Stomach (tissue), 4 donors: ENCODE results near the gene CES1.
"Not testable (repeated sequence)": the region's sequence is repeated elsewhere in the genome, so short reads cannot be mapped to it uniquely, and the experiment has no call there.

Source experiments
- EP300 ChIP-seq: sonication (generic); formaldehyde crosslinking; IDR thresholded peaks from one replicate; pipeline ENCODE4 v1.6.1; 2017; ENCODE audit warnings: antibody characterized with exemption
- POLR2A ChIP-seq, 4 donors: fragments of 450-650 bp; IDR thresholded peaks; one replicate each; pipeline ENCODE4 v1.6.1; 2016; ENCODE audit warnings: antibody characterized with exemption in 4 of 4, control low read depth in 2 of 4, mild to moderate bottlenecking in 1 of 4, moderate library complexity in 1 of 4
- POLR2AphosphoS5 ChIP-seq, 3 donors: sonication (generic); formaldehyde crosslinking; IDR thresholded peaks; one replicate each; pipeline ENCODE4 v1.6.1; 2016; ENCODE audit warnings: antibody characterized with exemption in 3 of 3
- TF ChIP-seq, protein P1 (sequence below), 7 experiments: fragments of 450-650 bp in 4 of 7; fragments of 200-600 bp in 3 of 7; sonication (generic) in 3 of 7; IDR thresholded peaks; one replicate each; pipeline ENCODE4 v1.5.1; 2016 to 2019; ENCODE audit warnings: antibody characterized with exemption in 7 of 7, control low read depth in 2 of 7, mild to moderate bottlenecking in 1 of 7

DNA sequence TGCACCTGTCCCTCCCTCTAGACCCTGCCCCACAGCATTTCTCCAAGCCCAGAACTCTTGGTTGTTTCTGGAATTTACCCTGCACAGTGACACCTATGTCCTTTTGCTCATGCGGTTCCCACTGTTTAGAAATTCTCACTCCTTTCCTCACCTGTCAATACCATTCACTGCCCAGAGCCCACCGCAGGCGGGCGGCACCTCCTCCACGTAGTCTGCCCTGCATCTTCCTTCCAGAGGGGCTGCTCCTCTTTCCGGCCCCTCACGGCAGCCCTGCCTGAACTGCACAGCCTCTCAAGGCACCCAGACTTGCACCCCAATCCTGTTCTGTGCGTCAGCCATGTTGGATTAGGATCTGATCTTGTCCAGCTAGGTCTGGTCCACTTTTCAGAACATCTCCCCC is 51.4 kb downstream of the CES1 start:
- TF ChIP-seq, protein P1, sequence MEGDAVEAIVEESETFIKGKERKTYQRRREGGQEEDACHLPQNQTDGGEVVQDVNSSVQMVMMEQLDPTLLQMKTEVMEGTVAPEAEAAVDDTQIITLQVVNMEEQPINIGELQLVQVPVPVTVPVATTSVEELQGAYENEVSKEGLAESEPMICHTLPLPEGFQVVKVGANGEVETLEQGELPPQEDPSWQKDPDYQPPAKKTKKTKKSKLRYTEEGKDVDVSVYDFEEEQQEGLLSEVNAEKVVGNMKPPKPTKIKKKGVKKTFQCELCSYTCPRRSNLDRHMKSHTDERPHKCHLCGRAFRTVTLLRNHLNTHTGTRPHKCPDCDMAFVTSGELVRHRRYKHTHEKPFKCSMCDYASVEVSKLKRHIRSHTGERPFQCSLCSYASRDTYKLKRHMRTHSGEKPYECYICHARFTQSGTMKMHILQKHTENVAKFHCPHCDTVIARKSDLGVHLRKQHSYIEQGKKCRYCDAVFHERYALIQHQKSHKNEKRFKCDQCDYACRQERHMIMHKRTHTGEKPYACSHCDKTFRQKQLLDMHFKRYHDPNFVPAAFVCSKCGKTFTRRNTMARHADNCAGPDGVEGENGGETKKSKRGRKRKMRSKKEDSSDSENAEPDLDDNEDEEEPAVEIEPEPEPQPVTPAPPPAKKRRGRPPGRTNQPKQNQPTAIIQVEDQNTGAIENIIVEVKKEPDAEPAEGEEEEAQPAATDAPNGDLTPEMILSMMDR (IDR thresholded peaks at IDR 0.05) = not testable (repeated sequence)
- TF ChIP-seq POLR2A (IDR thresholded peaks at IDR 0.05); POLR2AphosphoS5 (IDR thresholded peaks at IDR 0.05); EP300: not testable (repeated sequence)
